HEK293T (cell line): ENCODE measurements around the gene ANKRD18A.
"Not testable (repeated sequence)": the region's sequence is repeated elsewhere in the genome, so short reads cannot be mapped to it uniquely, and the experiment has no call there.

Experiments used
- CTCF ChIA-PET: fragments of 350-600 bp; formaldehyde crosslinking; extraction: SDS; loops from one replicate; lab custom pipeline; 2021; ENCODE audit warnings: antibody characterized with exemption, inconsistent platforms; lab: Yijun Ruan, JAX
- POLR2A ChIA-PET: fragments of 350-600 bp; formaldehyde crosslinking; extraction: SDS; loops from one replicate; lab custom pipeline; 2020; ENCODE audit warnings: antibody characterized with exemption, inconsistent platforms; lab: Yijun Ruan, JAX
- DNase-seq: peaks from one replicate; pipeline ENCODE4 v3.0.0; 2012; ENCODE audit warnings: mixed read lengths; ENCODE audit errors: extremely low spot score
- ARNT ChIP-seq: fragments of 450-650 bp; IDR thresholded peaks from 2 replicates; pipeline ENCODE4 v1.6.1; 2017; ENCODE audit warnings: mild to moderate bottlenecking
- BHLHE40 ChIP-seq: fragments of 450-650 bp; IDR thresholded peaks from 2 replicates; pipeline ENCODE4 v1.6.1; 2016; ENCODE audit warnings: mild to moderate bottlenecking, moderate library complexity, borderline replicate concordance
- CTBP1 ChIP-seq: fragments of 450-650 bp; IDR thresholded peaks from 2 replicates; pipeline ENCODE4 v1.6.1; 2016; ENCODE audit warnings: borderline replicate concordance
- ELF4 ChIP-seq: fragments of 450-650 bp; IDR thresholded peaks from 2 replicates; pipeline ENCODE4 v1.6.1; 2017; ENCODE audit warnings: antibody characterized with exemption
- FOXA1 ChIP-seq: fragments of 450-650 bp; IDR thresholded peaks from 2 replicates; pipeline ENCODE4 v1.6.1; 2016; ENCODE audit warnings: mild to moderate bottlenecking
- FOXK2 ChIP-seq: fragments of 450-650 bp; IDR thresholded peaks from 2 replicates; pipeline ENCODE4 v1.6.1; 2016; ENCODE audit warnings: mild to moderate bottlenecking
- FOXM1 ChIP-seq: fragments of 450-650 bp; IDR thresholded peaks from 2 replicates; pipeline ENCODE4 v1.6.1; 2017; ENCODE audit warnings: mild to moderate bottlenecking, borderline replicate concordance
- HDGF ChIP-seq: fragments of 450-650 bp; IDR thresholded peaks from 2 replicates; pipeline ENCODE4 v1.6.1; 2017; ENCODE audit warnings: antibody characterized with exemption, borderline replicate concordance
- L3MBTL2 ChIP-seq: fragments of 450-650 bp; conservative IDR thresholded peaks from 2 replicates; pipeline ENCODE4 v1.6.1; 2016; ENCODE audit warnings: mild to moderate bottlenecking
- LEF1 ChIP-seq: fragments of 450-650 bp; IDR thresholded peaks from 2 replicates; pipeline ENCODE4 v1.6.1; 2017; ENCODE audit warnings: mild to moderate bottlenecking, borderline replicate concordance
- NFRKB ChIP-seq: fragments of 450-650 bp; IDR thresholded peaks from 2 replicates; pipeline ENCODE4 v1.6.1; 2016; ENCODE audit warnings: mild to moderate bottlenecking, moderate library complexity
- PKNOX1 ChIP-seq: fragments of 450-650 bp; IDR thresholded peaks from 2 replicates; pipeline ENCODE4 v1.6.1; 2016
- SP1 ChIP-seq: fragments of 450-650 bp; IDR thresholded peaks from 2 replicates; pipeline ENCODE4 v1.6.1; 2017
- SUZ12 ChIP-seq: fragments of 450-650 bp; IDR thresholded peaks from 2 replicates; pipeline ENCODE4 v1.6.1; 2016; ENCODE audit warnings: mild to moderate bottlenecking
- TARDBP ChIP-seq: fragments of 450-650 bp; IDR thresholded peaks from 2 replicates; pipeline ENCODE4 v1.6.1; 2016
- ZNF384 ChIP-seq: fragments of 450-650 bp; IDR thresholded peaks from 2 replicates; pipeline ENCODE4 v1.6.1; 2016

Gene ANKRD18A

GRCh38 chr9:38553019-38553418, 67.4 kb downstream of the ANKRD18A start:
- CTCF ChIA-PET, POLR2A ChIA-PET, DNase-seq: not testable (repeated sequence)

- CTCF ChIA-PET, DNase-seq, POLR2A ChIA-PET: not testable (repeated sequence)
Measured at GRCh38 chr9:38546497-38547163, 73.8 kb downstream of the ANKRD18A start.

GRCh38 chr9:38540535-38540934, 79.9 kb downstream of the ANKRD18A start:
- POLR2A ChIA-PET, DNase-seq, CTCF ChIA-PET: not testable (repeated sequence)

- CTCF ChIA-PET, result no interaction called here
- POLR2A ChIA-PET, result no interaction called here
- TF ChIP-seq TARDBP, result no peak
- no peak for TF ChIP-seq SUZ12
- TF ChIP-seq FOXM1, result no peak
- TF ChIP-seq CTBP1, result no peak
- TF ChIP-seq PKNOX1, result no peak
- no peak for TF ChIP-seq NFRKB
- no peak for TF ChIP-seq ZNF384
- TF ChIP-seq SP1, result no peak
- no peak for TF ChIP-seq ARNT
- TF ChIP-seq L3MBTL2, result no peak
- no peak for TF ChIP-seq BHLHE40
- TF ChIP-seq HDGF, result no peak
- no peak for DNase-seq
Measured at GRCh38 chr9:38529317-38529716, 91.1 kb downstream of the ANKRD18A start.

GRCh38 chr9:38527503-38527902, 92.9 kb downstream of the ANKRD18A start:
- ChIA-PET CTCF (no interaction called here), POLR2A (no interaction called here)
- no peak for DNase-seq
- TF ChIP-seq ZNF384, result no peak
- no peak for TF ChIP-seq TARDBP
- TF ChIP-seq NFRKB, result no peak
- TF ChIP-seq FOXA1, result no peak
- TF ChIP-seq SP1, result no peak
- TF ChIP-seq FOXK2, result no peak
- no peak for TF ChIP-seq HDGF
- no peak for TF ChIP-seq ARNT

GRCh38 chr9:38526591-38526990, 93.8 kb downstream of the ANKRD18A start:
- DNase-seq, result no peak
- TF ChIP-seq HDGF (no peak), LEF1 (no peak), ARNT (no peak), L3MBTL2 (no peak), PKNOX1 (no peak), ZNF384 (no peak), BHLHE40 (no peak), FOXA1 (no peak), SP1 (no peak), SUZ12 (no peak), NFRKB (no peak), ELF4 (no peak), CTBP1 (no peak)
- POLR2A ChIA-PET, result no interaction called here
- CTCF ChIA-PET, result no interaction called here

GRCh38 chr9:38523121-38523520, 97.3 kb downstream of the ANKRD18A start:
- ChIA-PET POLR2A (no interaction called here), CTCF (no interaction called here)
- TF ChIP-seq FOXA1, result no peak
- DNase-seq, result no peak

- no peak for TF ChIP-seq SUZ12
- TF ChIP-seq FOXK2, result no peak
- no peak for TF ChIP-seq FOXA1
- TF ChIP-seq ARNT, result no peak
- no peak for TF ChIP-seq NFRKB
- TF ChIP-seq PKNOX1, result no peak
- TF ChIP-seq LEF1, result no peak
- no peak for TF ChIP-seq FOXM1
- no peak for TF ChIP-seq L3MBTL2
- TF ChIP-seq CTBP1, result no peak
- TF ChIP-seq BHLHE40, result no peak
- TF ChIP-seq ZNF384, result no peak
- TF ChIP-seq TARDBP, result no peak
- no peak for TF ChIP-seq SP1
- TF ChIP-seq HDGF, result no peak
- TF ChIP-seq ELF4, result no peak
- ChIA-PET POLR2A (no interaction called here), CTCF (no interaction called here)
- DNase-seq, result no peak
Measured at GRCh38 chr9:38521762-38522161, 98.6 kb downstream of the ANKRD18A start.
